OCI-LY7 (cell line): Measurements from ENCODE around the gene TMCO1.

ENCODE experiments used
- EZH2phosphoT487 ChIP-seq: fragments of 200-600 bp; sonication (generic); IDR thresholded peaks from 2 replicates; pipeline ENCODE4 v1.6.1; 2018; ENCODE audit warnings: low read depth, borderline replicate concordance, mild to moderate bottlenecking, mixed run types, antibody characterized with exemption, low read length, moderate library complexity, mixed read lengths
- TF ChIP-seq, protein P1 (sequence below): fragments of 200-600 bp; sonication (generic); conservative IDR thresholded peaks from 2 replicates; pipeline ENCODE4 v1.5.1; 2014; ENCODE audit warnings: mild to moderate bottlenecking, antibody characterized with exemption, low read length, moderate library complexity, mixed read lengths

- TF ChIP-seq, protein P1, sequence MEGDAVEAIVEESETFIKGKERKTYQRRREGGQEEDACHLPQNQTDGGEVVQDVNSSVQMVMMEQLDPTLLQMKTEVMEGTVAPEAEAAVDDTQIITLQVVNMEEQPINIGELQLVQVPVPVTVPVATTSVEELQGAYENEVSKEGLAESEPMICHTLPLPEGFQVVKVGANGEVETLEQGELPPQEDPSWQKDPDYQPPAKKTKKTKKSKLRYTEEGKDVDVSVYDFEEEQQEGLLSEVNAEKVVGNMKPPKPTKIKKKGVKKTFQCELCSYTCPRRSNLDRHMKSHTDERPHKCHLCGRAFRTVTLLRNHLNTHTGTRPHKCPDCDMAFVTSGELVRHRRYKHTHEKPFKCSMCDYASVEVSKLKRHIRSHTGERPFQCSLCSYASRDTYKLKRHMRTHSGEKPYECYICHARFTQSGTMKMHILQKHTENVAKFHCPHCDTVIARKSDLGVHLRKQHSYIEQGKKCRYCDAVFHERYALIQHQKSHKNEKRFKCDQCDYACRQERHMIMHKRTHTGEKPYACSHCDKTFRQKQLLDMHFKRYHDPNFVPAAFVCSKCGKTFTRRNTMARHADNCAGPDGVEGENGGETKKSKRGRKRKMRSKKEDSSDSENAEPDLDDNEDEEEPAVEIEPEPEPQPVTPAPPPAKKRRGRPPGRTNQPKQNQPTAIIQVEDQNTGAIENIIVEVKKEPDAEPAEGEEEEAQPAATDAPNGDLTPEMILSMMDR = no peak
- TF ChIP-seq EZH2phosphoT487 = no peak
Measured at GRCh38 chr1:165795894-165796293, 27.2 kb upstream of the TMCO1 start.
